Measurements from ENCODE around the gene HDAC5. TPM values are rescaled to one million over a fixed set of nuclear protein-coding genes. Genes with fewer than 3 reads are reported as not detected.

Gene HDAC5
- total and polyA plus RNA-seq, 2 of the 8 experiments (the other 6 are each of a cell fraction or from before 2014, with no cell fraction given): 48.5 to 54.4 TPM

DNA sequence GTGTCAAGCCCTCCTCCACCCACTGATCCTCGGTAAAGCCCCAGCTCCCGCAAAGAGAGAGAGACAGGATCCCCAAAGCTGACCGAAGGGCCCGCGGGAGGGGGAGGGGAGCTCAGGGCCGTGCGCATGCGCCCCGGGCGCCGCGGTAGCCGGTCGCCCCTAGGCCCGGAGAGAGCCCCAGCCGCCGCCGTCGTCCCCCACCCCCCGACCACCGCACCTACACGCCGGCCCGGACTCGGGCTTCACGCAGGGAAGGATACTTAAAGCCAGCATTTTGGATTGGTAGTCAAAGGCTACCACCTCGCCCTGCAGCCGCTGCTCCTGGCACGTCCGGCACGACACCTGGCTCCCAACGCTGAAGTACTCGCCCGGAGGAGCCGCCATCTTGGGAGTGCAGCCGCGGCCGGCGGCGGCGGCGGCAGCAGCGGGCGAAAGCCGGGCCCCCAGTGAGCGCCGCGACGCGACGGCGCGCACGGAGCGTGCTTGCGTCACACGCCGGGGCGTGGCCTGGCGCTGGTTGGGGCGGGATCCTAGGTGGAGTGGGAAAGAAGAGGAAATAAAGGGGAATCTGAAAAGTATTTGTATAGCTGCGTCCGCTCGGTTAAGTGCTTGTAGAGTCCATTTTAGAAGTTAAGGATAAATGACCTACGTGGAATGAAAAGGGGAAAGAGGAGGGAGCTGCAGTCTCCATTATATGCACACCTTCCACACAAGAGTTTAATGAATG is 57.1 kb downstream of the HDAC5 start, which contains the start of gene LSM12 (continued):
- 0 out of 2 replicates have a peak, but pooled peaks have one; percentile 62 for TF ChIP-seq CEBPB (IDR thresholded peaks at IDR 0.05; ENCODE audit: low read depth, low read length)
- peak; percentile 92 for TF ChIP-seq YY1 (IDR thresholded peaks at IDR 0.05; ENCODE audit: low read depth, low read length)
- peak; percentile 84 for TF ChIP-seq NRF1 (IDR thresholded peaks at IDR 0.05; ENCODE audit: low read depth, low read length)
- no peak for TF ChIP-seq ATF2 (IDR thresholded peaks at IDR 0.05; ENCODE audit: low read length)
- no peak for TF ChIP-seq HDAC6 (IDR thresholded peaks at IDR 0.05; ENCODE audit: low read depth, low read length)
- TF ChIP-seq HDAC2 (IDR thresholded peaks at IDR 0.05; ENCODE audit: borderline replicate concordance in 1 of 2, low read depth in 2 of 2, low read length in 2 of 2): no peak
- no peak for TF ChIP-seq FOSL1 (IDR thresholded peaks at IDR 0.05; ENCODE audit: insufficient read depth, low read depth, low read length)
- no peak for TF ChIP-seq RNF2 (IDR thresholded peaks at IDR 0.05; ENCODE audit: borderline replicate concordance, low read depth, low read length, missing control alignments, poor library complexity, severe bottlenecking)
- peak; percentile 79 for TF ChIP-seq CREB1 (IDR thresholded peaks at IDR 0.05)
- TF ChIP-seq EP300 (IDR thresholded peaks at IDR 0.05; ENCODE audit: borderline replicate concordance in 1 of 2, low read depth in 2 of 2, low read length in 2 of 2): peak in 1 of 2 experiments; percentile 65; a peak in 1 of 3 replicates

All from H1 (cell line).